MM.1S (cell line): ENCODE data around the gene CRYZ.
"Not testable (repeated sequence)": the region's sequence is repeated elsewhere in the genome, so short reads cannot be mapped to it uniquely, and the experiment has no call there.

Experiments used
- DNase-seq: peaks from one replicate; pipeline ENCODE4 v3.0.0-alpha.2; 2015
- H2AFZ ChIP-seq: fragments of 300-600 bp; sonication (generic); 2 replicates; pipeline ENCODE4 v1.6.0; 2016; ENCODE audit warnings: antibody characterized with exemption, low read length
- H3F3A ChIP-seq: fragments of 300-600 bp; sonication (generic); 2 replicates; pipeline ENCODE4 v1.6.1; 2016; ENCODE audit warnings: mild to moderate bottlenecking, antibody characterized with exemption, low read length, moderate library complexity, mixed read lengths; ENCODE audit not compliant: insufficient read depth
- H3K27ac ChIP-seq: fragments of 300-600 bp; sonication (generic); 2 replicates; pipeline ENCODE4 v1.5.1; 2016; ENCODE audit warnings: mild to moderate bottlenecking, low read length
- H3K27me3 ChIP-seq: fragments of 300-600 bp; sonication (generic); replicated peaks from 2 replicates; pipeline ENCODE4 v1.6.0; 2016; ENCODE audit warnings: low read length; ENCODE audit not compliant: insufficient read depth
- H3K36me3 ChIP-seq: fragments of 300-600 bp; sonication (generic); replicated peaks from 2 replicates; pipeline ENCODE4 v1.6.1; 2016; ENCODE audit warnings: mild to moderate bottlenecking, low read length, mixed read lengths; ENCODE audit not compliant: insufficient read depth
- H3K4me1 ChIP-seq: fragments of 300-600 bp; sonication (generic); 2 replicates; pipeline ENCODE4 v1.6.1; 2016; ENCODE audit warnings: low read length, mixed read lengths
- H3K4me2 ChIP-seq: fragments of 300-600 bp; sonication (generic); 2 replicates; pipeline ENCODE4 v1.6.0; 2016; ENCODE audit warnings: low read depth, low read length
- H3K4me3 ChIP-seq: fragments of 300-600 bp; sonication (generic); 2 replicates; pipeline ENCODE4 v1.5.1; 2016; ENCODE audit warnings: low read length, mixed read lengths
- H3K79me2 ChIP-seq: fragments of 300-600 bp; sonication (generic); 2 replicates; pipeline ENCODE4 v1.6.1; 2016; ENCODE audit warnings: mixed run types, low read length, mixed read lengths
- H3K9ac ChIP-seq: fragments of 300-600 bp; sonication (generic); 2 replicates; pipeline ENCODE4 v1.6.1; 2016; ENCODE audit warnings: low read length, mixed read lengths
- H3K9me2 ChIP-seq: fragments of 300-600 bp; sonication (generic); replicated peaks from 2 replicates; pipeline ENCODE4 v1.6.1; 2016; ENCODE audit warnings: mild to moderate bottlenecking, low read length, mixed read lengths; ENCODE audit not compliant: insufficient read depth
- H3K9me3 ChIP-seq: fragments of 300-600 bp; sonication (generic); replicated peaks from 2 replicates; pipeline ENCODE4 v1.6.1; 2016; ENCODE audit warnings: mild to moderate bottlenecking, low read length, mixed read lengths; ENCODE audit not compliant: insufficient read depth
- H4K20me1 ChIP-seq: fragments of 300-600 bp; sonication (generic); 2 replicates; pipeline ENCODE4 v1.6.1; 2016; ENCODE audit warnings: mild to moderate bottlenecking, low read length, moderate library complexity, mixed read lengths; ENCODE audit not compliant: insufficient read depth
- CTCF ChIP-seq: fragments of 300-600 bp; sonication (generic); IDR thresholded peaks from 2 replicates; pipeline ENCODE4 v1.5.1; 2016; ENCODE audit warnings: antibody characterized with exemption, low read length, mixed read lengths
- EZH2 ChIP-seq: fragments of 300-600 bp; sonication (generic); optimal IDR thresholded peaks from 2 replicates; pipeline ENCODE3; 2017; ENCODE audit warnings: low read depth, mild to moderate bottlenecking, antibody characterized with exemption, low read length, mixed read lengths
- EZH2phosphoT487 ChIP-seq: fragments of 300-600 bp; sonication (generic); IDR thresholded peaks from 2 replicates; pipeline ENCODE4 v1.6.1; 2018; ENCODE audit warnings: antibody characterized with exemption, low read length

Gene CRYZ

GRCh38 chr1:74737333-74737732 lies 4.5 kb upstream of the CRYZ start:
- TF ChIP-seq CTCF (no peak), EZH2 (no peak), EZH2phosphoT487 (no peak)

GRCh38 chr1:74733604-74734484 lies 994 bp upstream of the CRYZ start:
- peaks cover 9% of the 10 kb centered on the region; the same call in 1 of the 2 replicates for H3F3A ChIP-seq
- H3K9ac ChIP-seq: peak overlapping the region; percentile 88
- peak overlapping the region; percentile 94 for H3K4me3 ChIP-seq
- TF ChIP-seq CTCF: peak; percentile 77
- TF ChIP-seq EZH2: no peak
- no peak for TF ChIP-seq EZH2phosphoT487
- no peaks in the 10 kb centered on the region for H3K9me3 ChIP-seq
- peak; percentile 89 for DNase-seq
- peak overlapping the region; percentile 95 for H3K4me2 ChIP-seq
- no peaks in the 10 kb centered on the region for H3K9me2 ChIP-seq
- peaks cover 8% of the 10 kb centered on the region; the same call in 1 of the 2 replicates for H3K4me1 ChIP-seq
- peak overlapping the region; percentile 89 for H3K27ac ChIP-seq
- H3K36me3 ChIP-seq: no peaks in the 10 kb centered on the region
- H2AFZ ChIP-seq: peak overlapping the region; percentile 96
- no peaks in the 10 kb centered on the region for H3K27me3 ChIP-seq
- no peaks in the 10 kb centered on the region for H4K20me1 ChIP-seq
- H3K79me2 ChIP-seq: peaks cover 21% of the 10 kb centered on the region

More at GRCh38 chr1:74737333-74737732, 4.5 kb upstream of the CRYZ start:
- H3K4me1 ChIP-seq: peaks cover 8% of the 10 kb centered on the region; the same call in 1 of the 2 replicates
- no peak overlapping the region for H3K4me3 ChIP-seq
- no peak for DNase-seq
- no peak overlapping the region for H2AFZ ChIP-seq
- no peaks in the 10 kb centered on the region for H3K36me3 ChIP-seq
- H3K9ac ChIP-seq: no peak overlapping the region
- H3F3A ChIP-seq: peaks cover 9% of the 10 kb centered on the region; the same call in 1 of the 2 replicates
- H4K20me1 ChIP-seq: no peaks in the 10 kb centered on the region
- no peak overlapping the region for H3K27ac ChIP-seq
- no peaks in the 10 kb centered on the region for H3K9me2 ChIP-seq
- H3K79me2 ChIP-seq: peaks cover 21% of the 10 kb centered on the region
- H3K4me2 ChIP-seq: no peak overlapping the region
- no peaks in the 10 kb centered on the region for H3K27me3 ChIP-seq
- H3K9me3 ChIP-seq: no peaks in the 10 kb centered on the region

GRCh38 chr1:74732071-74732946 lies 541 bp downstream of the CRYZ start:
- not testable (repeated sequence) for H3K9me3 ChIP-seq, H3K36me3 ChIP-seq, H3K4me1 ChIP-seq, H3K27me3 ChIP-seq, H3K9me2 ChIP-seq, H3F3A ChIP-seq, H4K20me1 ChIP-seq, DNase-seq
- Histone ChIP-seq H3K9ac (peak overlapping the region; percentile 88; the same call in 1 of the 2 replicates), H3K4me3 (peak overlapping the region; percentile 94), H3K4me2 (peak overlapping the region; percentile 95), H2AFZ (peak overlapping the region; percentile 96), H3K79me2 (peaks cover 21% of the 10 kb centered on the region), H3K27ac (peak overlapping the region; percentile 89; the same call in 1 of the 2 replicates)
